OCI-LY1 (cell line): ENCODE data around the gene RAPGEF4.

Experiments used
- EZH2 ChIP-seq: fragments of 200-600 bp; sonication (generic), shearing (Covaris generic); IDR thresholded peaks from 2 replicates; pipeline ENCODE4 v1.8.0; 2017; ENCODE audit warnings: borderline replicate concordance, mixed run types, mild to moderate bottlenecking, antibody characterized with exemption, low read length, moderate library complexity, mixed read lengths
- TF ChIP-seq, protein P1 (sequence below): fragments of 200-600 bp; sonication (generic), shearing (Covaris generic); IDR thresholded peaks from 2 replicates; pipeline ENCODE4 v1.5.1; 2017; ENCODE audit warnings: mild to moderate bottlenecking, antibody characterized with exemption, low read length, moderate library complexity, mixed read lengths

GRCh38 chr2:172901913-172902312 is 166.3 kb downstream of the RAPGEF4 start:
- TF ChIP-seq, protein P1, sequence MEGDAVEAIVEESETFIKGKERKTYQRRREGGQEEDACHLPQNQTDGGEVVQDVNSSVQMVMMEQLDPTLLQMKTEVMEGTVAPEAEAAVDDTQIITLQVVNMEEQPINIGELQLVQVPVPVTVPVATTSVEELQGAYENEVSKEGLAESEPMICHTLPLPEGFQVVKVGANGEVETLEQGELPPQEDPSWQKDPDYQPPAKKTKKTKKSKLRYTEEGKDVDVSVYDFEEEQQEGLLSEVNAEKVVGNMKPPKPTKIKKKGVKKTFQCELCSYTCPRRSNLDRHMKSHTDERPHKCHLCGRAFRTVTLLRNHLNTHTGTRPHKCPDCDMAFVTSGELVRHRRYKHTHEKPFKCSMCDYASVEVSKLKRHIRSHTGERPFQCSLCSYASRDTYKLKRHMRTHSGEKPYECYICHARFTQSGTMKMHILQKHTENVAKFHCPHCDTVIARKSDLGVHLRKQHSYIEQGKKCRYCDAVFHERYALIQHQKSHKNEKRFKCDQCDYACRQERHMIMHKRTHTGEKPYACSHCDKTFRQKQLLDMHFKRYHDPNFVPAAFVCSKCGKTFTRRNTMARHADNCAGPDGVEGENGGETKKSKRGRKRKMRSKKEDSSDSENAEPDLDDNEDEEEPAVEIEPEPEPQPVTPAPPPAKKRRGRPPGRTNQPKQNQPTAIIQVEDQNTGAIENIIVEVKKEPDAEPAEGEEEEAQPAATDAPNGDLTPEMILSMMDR: no peak
- TF ChIP-seq EZH2: no peak
